ENCODE results near the gene CACNA1D.

Gene CACNA1D

DNA sequence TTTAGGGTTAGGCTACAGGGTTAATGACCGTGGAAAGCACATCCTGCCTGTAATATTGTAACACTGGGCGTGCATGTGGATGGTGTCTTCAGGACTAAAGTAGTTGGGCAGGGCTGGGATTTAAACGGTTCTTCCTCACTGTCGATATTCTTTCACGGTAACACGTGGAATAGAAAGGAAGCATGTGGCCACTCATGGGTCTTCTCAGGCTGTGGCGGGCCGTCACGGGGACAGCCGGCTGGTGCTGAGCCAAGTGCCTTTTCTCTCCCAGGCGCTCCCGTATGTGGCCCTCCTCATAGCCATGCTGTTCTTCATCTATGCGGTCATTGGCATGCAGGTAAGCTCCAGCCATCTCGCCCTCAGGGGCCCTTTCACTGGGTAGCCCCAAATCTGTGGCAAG, 278.2 kb downstream of the CACNA1D start:
- DNase-seq (ENCODE audit: extremely low read depth, low read depth), result no peak
- no peak for TF ChIP-seq CTCF (IDR thresholded peaks at IDR 0.05; ENCODE audit: low read depth, low read length, missing control alignments)
- H3K4me3 ChIP-seq (replicated peaks; ENCODE audit: low read depth, low read length), result no peak overlapping the region

GRCh38 chr3:53773021-53773436, 278.6 kb downstream of the CACNA1D start:
- DNase-seq (ENCODE audit: extremely low read depth, low read depth), result no peak
- TF ChIP-seq CTCF (IDR thresholded peaks at IDR 0.05; ENCODE audit: low read depth, low read length, missing control alignments), result no peak
- no peak overlapping the region for H3K4me3 ChIP-seq (replicated peaks; ENCODE audit: low read depth, low read length)

DNA sequence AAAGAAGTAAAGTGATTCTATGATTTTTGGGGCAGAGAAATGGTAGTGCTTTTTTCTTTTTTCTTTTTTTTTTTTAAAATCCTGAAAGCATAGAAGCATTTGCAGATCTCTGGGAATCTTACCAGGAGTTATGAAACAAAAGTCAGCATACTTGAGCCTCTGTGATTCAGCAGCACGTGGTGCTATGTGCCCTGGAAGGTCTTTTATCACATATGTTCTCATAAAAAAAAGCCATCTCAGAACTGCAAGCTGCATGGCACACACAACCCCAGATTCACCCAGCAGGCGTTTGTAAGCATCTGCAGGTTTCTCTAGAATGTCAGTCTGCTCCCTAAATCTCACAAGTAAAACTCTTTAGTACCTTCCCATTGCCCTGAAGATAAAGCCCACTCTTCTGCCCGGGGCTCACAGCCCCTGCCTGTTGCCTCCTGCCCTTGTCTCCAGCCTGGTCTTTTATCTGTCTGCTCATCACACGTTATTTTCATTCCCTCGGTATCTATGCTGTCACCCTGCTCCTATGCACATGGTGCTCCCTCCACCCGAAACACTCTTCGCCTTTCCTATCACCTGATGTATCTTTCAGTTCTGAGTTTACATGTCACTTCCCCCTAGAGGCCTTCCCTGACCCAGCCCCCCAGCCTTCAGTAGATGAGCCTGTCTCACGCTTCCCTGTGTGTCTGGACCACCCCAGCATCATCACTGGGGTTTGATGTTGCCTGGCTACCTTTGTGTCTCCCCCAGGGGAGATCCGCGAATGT, 279.4 kb downstream of the CACNA1D start:
- TF ChIP-seq CTCF (IDR thresholded peaks at IDR 0.05; ENCODE audit: low read depth, low read length, missing control alignments), result no peak
- DNase-seq (ENCODE audit: extremely low read depth, low read depth), result peak; percentile 55
- H3K4me3 ChIP-seq (replicated peaks; ENCODE audit: low read depth, low read length), result no peak overlapping the region

DNA sequence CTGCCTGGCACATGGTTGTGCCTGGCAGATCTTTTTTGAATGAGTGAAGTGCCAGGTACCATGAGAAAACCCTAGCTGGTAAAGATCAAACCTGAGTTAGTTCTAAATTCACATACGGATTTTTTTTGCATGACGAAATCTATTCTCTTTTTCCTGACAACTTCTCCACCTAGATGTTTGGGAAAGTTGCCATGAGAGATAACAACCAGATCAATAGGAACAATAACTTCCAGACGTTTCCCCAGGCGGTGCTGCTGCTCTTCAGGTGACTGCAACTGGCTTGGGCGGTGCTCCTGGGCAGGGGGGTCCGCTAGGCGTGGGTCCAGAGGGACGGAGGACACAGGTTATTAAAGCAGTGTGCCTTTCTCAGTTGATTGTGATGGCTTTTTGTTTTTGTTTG, 280.0 kb downstream of the CACNA1D start:
- no peak overlapping the region for H3K4me3 ChIP-seq (replicated peaks; ENCODE audit: low read depth, low read length)
- DNase-seq (ENCODE audit: extremely low read depth, low read depth), result no peak
- TF ChIP-seq CTCF (IDR thresholded peaks at IDR 0.05; ENCODE audit: low read depth, low read length, missing control alignments), result no peak

DNA sequence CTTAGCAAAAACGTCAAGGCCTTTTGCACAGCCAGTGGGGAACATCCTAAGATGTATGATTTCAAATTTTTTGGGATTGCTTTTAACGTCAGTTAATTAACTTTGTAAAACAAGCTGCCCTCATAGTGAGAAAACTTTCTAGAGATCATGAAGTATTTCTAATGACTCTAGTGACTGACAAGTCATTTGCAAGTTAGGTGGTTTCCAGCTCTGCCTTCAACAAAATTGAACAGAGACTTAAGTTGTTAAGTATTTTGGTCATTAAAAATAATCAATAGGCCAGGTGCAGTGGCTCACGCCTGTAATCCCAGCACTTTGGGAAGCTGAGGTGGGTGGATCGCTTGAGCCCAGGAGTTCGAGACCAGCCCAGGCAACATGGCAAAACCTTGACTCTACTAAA, 280.6 kb downstream of the CACNA1D start:
- H3K4me3 ChIP-seq (replicated peaks; ENCODE audit: low read depth, low read length), result no peak overlapping the region

GRCh38 chr3:53775834-53776251, 281.4 kb downstream of the CACNA1D start:
- TF ChIP-seq CTCF (IDR thresholded peaks at IDR 0.05; ENCODE audit: low read depth, low read length, missing control alignments), result no peak
- no peak for DNase-seq (ENCODE audit: extremely low read depth, low read depth)
- H3K4me3 ChIP-seq (replicated peaks; ENCODE audit: low read depth, low read length), result no peak overlapping the region

More for the DNA sequence above, 280.6 kb downstream of the CACNA1D start:
- no peak for TF ChIP-seq CTCF (IDR thresholded peaks at IDR 0.05; ENCODE audit: low read depth, low read length, missing control alignments)
- no peak for DNase-seq (ENCODE audit: extremely low read depth, low read depth)
